Fibroblast of lung (primary cell): Measurements from ENCODE around the gene TOMM70. TPM values are rescaled to one million over a fixed set of nuclear protein-coding genes. Genes with fewer than 3 reads are reported as not detected.
A peak's percentile ranks its signal among the peaks of the same experiment; 100 is the strongest.

ENCODE experiments used
- DNase-seq, 2 donors: peaks; one replicate each; pipeline versions ENCODE4 v3.0.0 to v3.0.0-alpha.2; 2010; ENCODE audit warnings: low read depth in 2 of 2
- H2AFZ ChIP-seq: 2 replicates; pipeline ENCODE4 v1.5.1; 2012; ENCODE audit warnings: low read length, control low read depth, inconsistent platforms
- H3K27ac ChIP-seq: 2 replicates; pipeline ENCODE4 v1.5.1; 2011; ENCODE audit warnings: low read length, control low read depth; ENCODE audit not compliant: insufficient read depth
- H3K27me3 ChIP-seq: 2 replicates; pipeline ENCODE4 v1.5.1; 2011; ENCODE audit warnings: mild to moderate bottlenecking, low read length; ENCODE audit not compliant: control insufficient read depth, insufficient read depth
- H3K36me3 ChIP-seq: 2 replicates; pipeline ENCODE4 v1.5.1; 2011; ENCODE audit warnings: low read length; ENCODE audit not compliant: control insufficient read depth, insufficient read depth
- H3K4me1 ChIP-seq: 2 replicates; pipeline ENCODE4 v1.5.1; 2011; ENCODE audit warnings: low read length; ENCODE audit not compliant: control insufficient read depth, insufficient read depth; ENCODE audit errors: extremely low read depth
- H3K4me2 ChIP-seq: 2 replicates; pipeline ENCODE4 v1.5.1; 2011; ENCODE audit warnings: low read length, control low read depth; ENCODE audit not compliant: insufficient read depth; ENCODE audit errors: extremely low read depth
- H3K4me3 ChIP-seq, 4 experiments: fragments of 200-600 bp in 1 of 4; sonication (generic) in 1 of 4; replicated peaks in 1 of 4; 2 replicates each; pipeline ENCODE4 v1.5.1; 2011 to 2016; ENCODE audit warnings: low read length in 4 of 4, low read depth in 3 of 4, mild to moderate bottlenecking in 3 of 4, control low read depth in 2 of 4, inconsistent platforms in 1 of 4, mixed read lengths in 1 of 4; ENCODE audit not compliant: insufficient read depth in 1 of 4; ENCODE audit errors: control extremely low read depth in 1 of 4
- H3K79me2 ChIP-seq: 2 replicates; pipeline ENCODE4 v1.5.1; 2012; ENCODE audit warnings: mild to moderate bottlenecking, low read length, inconsistent platforms; ENCODE audit not compliant: control insufficient read depth, insufficient read depth
- H3K9ac ChIP-seq: 2 replicates; pipeline ENCODE4 v1.5.1; 2011; ENCODE audit warnings: mild to moderate bottlenecking, low read length, control low read depth; ENCODE audit not compliant: insufficient read depth
- H3K9me3 ChIP-seq: 2 replicates; pipeline ENCODE4 v1.5.1; 2012; ENCODE audit warnings: low read depth, low read length; ENCODE audit not compliant: control insufficient read depth, insufficient read depth
- H4K20me1 ChIP-seq: 2 replicates; pipeline ENCODE4 v1.5.1; 2011; ENCODE audit warnings: low read length; ENCODE audit not compliant: control insufficient read depth, insufficient read depth; ENCODE audit errors: extremely low read depth
- CTCF ChIP-seq, 2 donors: IDR thresholded peaks in 1 of 2; conservative IDR thresholded peaks in 1 of 2; 1 replicate in 1 of 2; 2 replicates in 1 of 2; pipeline ENCODE4 v1.5.1; 2011 to 2012; ENCODE audit warnings: low read length in 2 of 2, control low read depth in 1 of 2, inconsistent platforms in 1 of 2, low read depth in 1 of 2, mild to moderate bottlenecking in 1 of 2
- EZH2 ChIP-seq: IDR thresholded peaks from 2 replicates; pipeline ENCODE4 v1.5.1; 2012; ENCODE audit warnings: low read length, control low read depth, mild to moderate bottlenecking; ENCODE audit errors: missing control alignments
- polyA plus RNA-seq, 2 donors: library from polyadenylated mRNA; depleted of rRNA in 1 of 2; stranded (reverse) in 1 of 2; unstranded in 1 of 2; fragments of >200 nt; gene quantifications; 2 replicates each; pipeline ENCODE4 v1.2.1, GENCODE V29; 2011 to 2012; ENCODE audit warnings: missing spikeins in 1 of 2
- total RNA-seq: library from RNA; depleted of rRNA; stranded (reverse); fragments of >200 nt; gene quantifications from 2 replicates; pipeline ENCODE4 v1.2.1, GENCODE V29; 2014

Gene TOMM70
- total and polyA plus RNA-seq, 2 donors (not counting 1 experiment from before 2014, with no cell fraction given), result 41.8 to 56.1 TPM

GRCh38 chr3:100317912-100318311, 83.0 kb downstream of the TOMM70 start:
- Histone ChIP-seq H3K36me3 (peaks cover 2% of the 10 kb centered on the region), H3K9me3 (no peaks in the 10 kb centered on the region), H3K4me2 (no peak overlapping the region), H4K20me1 (no peaks in the 10 kb centered on the region), H3K27ac (no peak overlapping the region), H3K4me3 (no peak overlapping the region), H3K79me2 (no peaks in the 10 kb centered on the region), H2AFZ (no peak overlapping the region), H3K27me3 (no peaks in the 10 kb centered on the region), H3K9ac (no peak overlapping the region), H3K4me1 (no peaks in the 10 kb centered on the region)
- DNase-seq, result no peak
- TF ChIP-seq EZH2, result no peak
- TF ChIP-seq CTCF (conservative IDR thresholded peaks at IDR 0.05 in 1 of 2, IDR thresholded peaks at IDR 0.05 in 1 of 2; ENCODE audit: low read depth in 1 of 2, low read length in 2 of 2), result no peak

- Histone ChIP-seq H2AFZ (no peak overlapping the region), H3K27me3 (no peaks in the 10 kb centered on the region), H3K4me2 (no peak overlapping the region), H3K4me1 (no peaks in the 10 kb centered on the region), H3K9ac (no peak overlapping the region), H3K9me3 (no peaks in the 10 kb centered on the region), H3K4me3 (no peak overlapping the region), H3K27ac (no peak overlapping the region), H3K79me2 (no peaks in the 10 kb centered on the region), H4K20me1 (no peaks in the 10 kb centered on the region), H3K36me3 (peaks cover 2% of the 10 kb centered on the region)
- TF ChIP-seq EZH2 (no peak), CTCF (conservative IDR thresholded peaks at IDR 0.05 in 1 of 2, IDR thresholded peaks at IDR 0.05 in 1 of 2; ENCODE audit: low read depth in 1 of 2, low read length in 2 of 2) (peak; percentile 65 to 76)
- DNase-seq, result peak; percentile 53 to 80
Observed at GRCh38 chr3:100316641-100317069, 84.2 kb downstream of the TOMM70 start.

Other genes starting within 250 kb of the TOMM70 start
- 80.1 and 121 TPM in 2 replicates for gene TBC1D23, start 140.1 kb downstream of the TOMM70 start, total RNA-seq
- gene TBC1D23, start 140.1 kb downstream of the TOMM70 start, polyA plus RNA-seq, result 54.9 and 55.7 TPM in 2 replicates
- gene NIT2, start 66.3 kb downstream of the TOMM70 start, total RNA-seq, result 10.3 and 13.4 TPM in 2 replicates
- 42.6 and 53.8 TPM in 2 replicates for gene NIT2, start 66.3 kb downstream of the TOMM70 start, polyA plus RNA-seq
- gene LNP1, start 450 bp upstream of the TOMM70 start, total RNA-seq, result 3.1 and 4.1 TPM in 2 replicates
- gene LNP1, start 450 bp upstream of the TOMM70 start, polyA plus RNA-seq, result 3.5 and 4.7 TPM in 2 replicates
- 26.4 and 39.3 TPM in 2 replicates for gene TMEM45A, start 91.5 kb upstream of the TOMM70 start, total RNA-seq
- gene TMEM45A, start 91.5 kb upstream of the TOMM70 start, polyA plus RNA-seq, result 28.3 and 71.4 TPM in 2 replicates
- gene ADGRG7, start 208.5 kb upstream of the TOMM70 start, total RNA-seq, result not detected in 2 replicates
- gene ADGRG7, start 208.5 kb upstream of the TOMM70 start, polyA plus RNA-seq, result not detected in 2 replicates